Endothelial cell of umbilical vein (primary cell): ENCODE data around the gene PRX. TPM values are rescaled to one million over a fixed set of nuclear protein-coding genes. Genes with fewer than 3 reads are reported as not detected.

Experiments
- BruUV-seq: library from RNA; stranded (reverse); fragments of 400-500 nt; replicated peaks from 2 replicates; lab custom pipeline; 2021; lab: Mats Ljungman, UMichigan
- CTCF ChIA-PET: fragments of 300-600, 350-600 bp; sonication (Branson Sonifier 250); formaldehyde crosslinking; loops from one replicate; lab custom pipeline; 2021; ENCODE audit warnings: antibody characterized with exemption, inconsistent platforms; lab: Charles Lee
- POLR2A ChIA-PET: fragments of 300-600, 350-600 bp; sonication (Branson Sonifier 250); formaldehyde crosslinking; loops from one replicate; lab custom pipeline; 2021; ENCODE audit warnings: antibody characterized with exemption, inconsistent platforms; lab: Charles Lee
- DNase-seq: peaks from one replicate; pipeline ENCODE4 v3.0.0-alpha.2; 2011; ENCODE audit warnings: low read depth, low spot score
- FAIRE-seq: peaks from 2 replicates; lab custom pipeline; 2011; peaks lifted over from hg19 to GRCh38; lab: Jason Lieb, UNC
- H2AFZ ChIP-seq: 2 replicates; pipeline ENCODE4 v1.6.0; 2012; ENCODE audit warnings: low read depth, low read length, control low read depth, inconsistent platforms
- H3K27ac ChIP-seq: 2 replicates; pipeline ENCODE4 v1.5.1; 2011; ENCODE audit warnings: low read depth, mild to moderate bottlenecking, control low read depth, low read length, moderate library complexity; ENCODE audit not compliant: insufficient read depth
- H3K27me3 ChIP-seq, 2 experiments: 2 replicates each; pipeline versions ENCODE4 v1.6.0 to v1.6.1; 2011; ENCODE audit warnings: low read length in 2 of 2, mixed read lengths in 1 of 2; ENCODE audit not compliant: control insufficient read depth in 2 of 2, insufficient read depth in 2 of 2
- H3K36me3 ChIP-seq, 2 experiments: 2 replicates in 1 of 2; 3 replicates in 1 of 2; pipeline ENCODE4 v1.5.1; 2011; ENCODE audit warnings: low read length in 2 of 2, mild to moderate bottlenecking in 1 of 2, moderate library complexity in 1 of 2; ENCODE audit not compliant: control insufficient read depth in 2 of 2, insufficient read depth in 2 of 2; ENCODE audit errors: extremely low read depth in 1 of 2
- H3K4me1 ChIP-seq: 3 replicates; pipeline ENCODE4 v1.5.1; 2011; ENCODE audit warnings: mild to moderate bottlenecking, low read length; ENCODE audit not compliant: control insufficient read depth, insufficient read depth; ENCODE audit errors: extremely low read depth
- H3K4me2 ChIP-seq: 2 replicates; pipeline ENCODE4 v1.6.1; 2011; ENCODE audit warnings: low read length, control low read depth, mixed read lengths; ENCODE audit not compliant: insufficient read depth
- H3K4me3 ChIP-seq, 3 experiments: fragments of 200-600 bp in 1 of 3; sonication (generic), shearing (Covaris generic) in 1 of 3; replicated peaks in 1 of 3; 2 replicates each; pipeline ENCODE4 v1.5.1; 2011 to 2016; ENCODE audit warnings: control low read depth in 3 of 3, low read length in 3 of 3, mild to moderate bottlenecking in 2 of 3, inconsistent platforms in 1 of 3, low read depth in 1 of 3, moderate library complexity in 1 of 3; ENCODE audit not compliant: insufficient read depth in 1 of 3
- H3K79me2 ChIP-seq: 2 replicates; pipeline ENCODE4 v1.6.0; 2012; ENCODE audit warnings: low read length, inconsistent platforms; ENCODE audit not compliant: control insufficient read depth, insufficient read depth
- H3K9ac ChIP-seq: replicated peaks from 2 replicates; pipeline ENCODE3; 2011; ENCODE audit warnings: low read length, control low read depth; ENCODE audit not compliant: insufficient read depth; ENCODE audit errors: extremely low read depth
- H3K9me1 ChIP-seq: replicated peaks from 3 replicates; pipeline ENCODE4 v1.6.0; 2011; ENCODE audit warnings: mild to moderate bottlenecking, low read length; ENCODE audit not compliant: control insufficient read depth, insufficient read depth; ENCODE audit errors: extremely low read depth
- H3K9me3 ChIP-seq: replicated peaks from 2 replicates; pipeline ENCODE4 v1.5.1; 2012; ENCODE audit warnings: low read length, inconsistent platforms; ENCODE audit not compliant: control insufficient read depth, insufficient read depth
- H4K20me1 ChIP-seq: replicated peaks from 2 replicates; pipeline ENCODE3; 2011; ENCODE audit warnings: mild to moderate bottlenecking, low read length; ENCODE audit not compliant: control insufficient read depth, insufficient read depth; ENCODE audit errors: extremely low read depth
- CTCF ChIP-seq, 2 donors: IDR thresholded peaks; 1 replicate in 1 of 2; 2 replicates in 1 of 2; pipeline ENCODE4 v1.5.1; 2011; ENCODE audit warnings: low read length in 2 of 2, mild to moderate bottlenecking in 2 of 2, moderate library complexity in 2 of 2, control low read depth in 1 of 2, inconsistent platforms in 1 of 2, low read depth in 1 of 2; ENCODE audit not compliant: insufficient read depth in 1 of 2; ENCODE audit errors: extremely low read depth in 1 of 2
- EZH2 ChIP-seq: IDR thresholded peaks from 2 replicates; pipeline ENCODE4 v1.6.1; 2012; ENCODE audit warnings: borderline replicate concordance, low read depth, mild to moderate bottlenecking, moderate library complexity, low read length, inconsistent platforms; ENCODE audit not compliant: severe bottlenecking
- FOS ChIP-seq: IDR thresholded peaks from 2 replicates; pipeline ENCODE4 v1.6.1; 2011; ENCODE audit warnings: mild to moderate bottlenecking, low read length, moderate library complexity, borderline replicate concordance; ENCODE audit not compliant: insufficient read depth
- GATA2 ChIP-seq: IDR thresholded peaks from 2 replicates; pipeline ENCODE4 v1.7.0; 2011; ENCODE audit warnings: low read depth, mild to moderate bottlenecking, moderate library complexity, mixed read lengths, low read length; ENCODE audit not compliant: insufficient read length, insufficient read depth
- JUN ChIP-seq: IDR thresholded peaks from 2 replicates; pipeline ENCODE4 v1.6.1; 2011; ENCODE audit warnings: borderline replicate concordance, low read depth; ENCODE audit not compliant: insufficient read length, insufficient read depth
- MAX ChIP-seq: IDR thresholded peaks from 2 replicates; pipeline ENCODE4 v1.6.1; 2011; ENCODE audit not compliant: insufficient read depth, insufficient read length
- MYC ChIP-seq: IDR thresholded peaks from one replicate; pipeline ENCODE4 v1.6.1; 2011; ENCODE audit warnings: mild to moderate bottlenecking, low read depth, low read length
- POLR2A ChIP-seq: IDR thresholded peaks from 2 replicates; pipeline ENCODE4 v1.6.1; 2012; ENCODE audit warnings: low read depth, mild to moderate bottlenecking, control low read depth, low read length
- POLR2AphosphoS5 ChIP-seq: IDR thresholded peaks from 2 replicates; pipeline ENCODE4 v1.6.1; 2012; ENCODE audit warnings: low read depth, mild to moderate bottlenecking, control low read depth, low read length, moderate library complexity; ENCODE audit not compliant: insufficient read depth
- dilution Hi-C: fragments of 300-500 bp; cut with MboI; formaldehyde crosslinking; loops from one replicate; pipeline ENCODE4 v1.15.0; 2019; ENCODE audit warnings: low sequenced_read_pairs; ENCODE audit not compliant: extremely low pct_ligation_motif_present
- intact Hi-C: fragments of 100-400 bp; cut with micrococcal nuclease; formaldehyde crosslinking; loops from one replicate; pipeline ENCODE4 v1.10.0; 2022
- polyA plus RNA-seq, 4 experiments: library from polyadenylated mRNA; depleted of rRNA in 3 of 4; stranded (reverse) in 3 of 4; unstranded in 1 of 4; fragments of >200 nt; gene quantifications; 2 replicates each; pipeline versions ENCODE4 v1.2.1 to v1.2.3, GENCODE V29; 2011 to 2012; ENCODE audit warnings: missing spikeins in 1 of 4
- total RNA-seq: library from RNA; stranded (reverse); gene quantifications from 2 replicates; pipeline ENCODE4 v1.2.3, GENCODE V29; 2021

PRX gene
- total and polyA plus RNA-seq, 2 donors (not counting 3 experiments of a cell fraction or from before 2014, with no cell fraction given) = 0.80 to 1.3 TPM

DNA sequence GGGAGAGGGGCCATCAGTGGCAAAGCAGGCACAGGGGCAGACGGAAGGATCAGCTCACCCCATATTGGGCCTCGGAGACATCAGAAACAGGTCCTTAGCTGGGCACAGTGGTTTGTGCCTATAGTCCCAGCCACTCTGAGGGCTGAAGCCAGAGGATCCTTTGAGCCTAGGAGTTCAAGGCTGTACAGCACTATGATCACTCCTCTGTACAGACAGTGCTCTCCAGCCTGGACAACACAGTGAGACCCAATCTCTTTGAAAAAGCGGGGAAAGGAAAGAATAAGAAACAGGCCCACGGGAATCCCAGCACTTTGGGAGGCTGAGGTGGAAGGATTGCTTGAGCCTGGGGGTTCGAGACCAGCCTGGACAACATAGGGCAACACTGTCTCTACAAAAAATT is 6.6 kb upstream of the PRX start:
- DNase-seq = no peak
- POLR2A ChIA-PET = interaction anchor here (1.2 to 1.9 kb wide), 2 partner anchors 13 to 23 kb away, joined by 3 to 15 read pairs; no protein-coding TSS in a partner anchor
- H3K9ac ChIP-seq = no peak overlapping the region
- H3K4me2 ChIP-seq = no peak overlapping the region
- TF ChIP-seq MAX = no peak
- TF ChIP-seq EZH2 = no peak
- no peak for TF ChIP-seq MYC
- no peak for TF ChIP-seq POLR2A
- no peak for TF ChIP-seq GATA2
- TF ChIP-seq CTCF (IDR thresholded peaks at IDR 0.05; ENCODE audit: extremely low read depth in 1 of 2, insufficient read depth in 1 of 2, low read depth in 1 of 2, low read length in 2 of 2) = no peak
- no peak for TF ChIP-seq JUN
- no peak for TF ChIP-seq POLR2AphosphoS5
- TF ChIP-seq FOS = no peak
- H2AFZ ChIP-seq = no peak overlapping the region
- dilution Hi-C loops = no loop called here
- H3K4me1 ChIP-seq = peaks cover 26% of the 10 kb centered on the region
- peaks cover 27% of the 10 kb centered on the region for H3K79me2 ChIP-seq
- peaks cover 8 to 9% of the 10 kb centered on the region in 2 experiments for H3K36me3 ChIP-seq
- H3K9me1 ChIP-seq = no peaks in the 10 kb centered on the region
- no peaks in the 10 kb centered on the region for H4K20me1 ChIP-seq
- H3K27me3 ChIP-seq = no peaks in the 10 kb centered on the region
- H3K4me3 ChIP-seq = no peak overlapping the region
- intact Hi-C loops = loop anchor here (2.0 to 5.0 kb wide), 2 partner anchors 72 to 179 kb away; partner anchors contain the start of genes C19orf47 and PLD3
- BruUV-seq = no TSS peak
- no peaks in the 10 kb centered on the region for H3K9me3 ChIP-seq
- no peak overlapping the region for H3K27ac ChIP-seq
- no peak for FAIRE-seq
- CTCF ChIA-PET = interaction anchor here (1.1 to 3.7 kb wide), 13 partner anchors 9 to 180 kb away, joined by 3 to 43 read pairs (median 9); partner anchors contain the start of genes BLVRB, SERTAD3 and SPTBN4
